SW480 (cell line): ENCODE measurements around the gene CD209.
"Not testable (repeated sequence)": the region's sequence is repeated elsewhere in the genome, so short reads cannot be mapped to it uniquely, and the experiment has no call there.

ENCODE experiments used
- DNase-seq: peaks from one replicate; pipeline ENCODE4 v3.0.0-alpha.2; 2016; ENCODE audit warnings: low spot score

Gene CD209, protein sequence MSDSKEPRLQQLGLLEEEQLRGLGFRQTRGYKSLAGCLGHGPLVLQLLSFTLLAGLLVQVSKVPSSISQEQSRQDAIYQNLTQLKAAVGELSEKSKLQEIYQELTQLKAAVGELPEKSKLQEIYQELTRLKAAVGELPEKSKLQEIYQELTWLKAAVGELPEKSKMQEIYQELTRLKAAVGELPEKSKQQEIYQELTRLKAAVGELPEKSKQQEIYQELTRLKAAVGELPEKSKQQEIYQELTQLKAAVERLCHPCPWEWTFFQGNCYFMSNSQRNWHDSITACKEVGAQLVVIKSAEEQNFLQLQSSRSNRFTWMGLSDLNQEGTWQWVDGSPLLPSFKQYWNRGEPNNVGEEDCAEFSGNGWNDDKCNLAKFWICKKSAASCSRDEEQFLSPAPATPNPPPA

DNA sequence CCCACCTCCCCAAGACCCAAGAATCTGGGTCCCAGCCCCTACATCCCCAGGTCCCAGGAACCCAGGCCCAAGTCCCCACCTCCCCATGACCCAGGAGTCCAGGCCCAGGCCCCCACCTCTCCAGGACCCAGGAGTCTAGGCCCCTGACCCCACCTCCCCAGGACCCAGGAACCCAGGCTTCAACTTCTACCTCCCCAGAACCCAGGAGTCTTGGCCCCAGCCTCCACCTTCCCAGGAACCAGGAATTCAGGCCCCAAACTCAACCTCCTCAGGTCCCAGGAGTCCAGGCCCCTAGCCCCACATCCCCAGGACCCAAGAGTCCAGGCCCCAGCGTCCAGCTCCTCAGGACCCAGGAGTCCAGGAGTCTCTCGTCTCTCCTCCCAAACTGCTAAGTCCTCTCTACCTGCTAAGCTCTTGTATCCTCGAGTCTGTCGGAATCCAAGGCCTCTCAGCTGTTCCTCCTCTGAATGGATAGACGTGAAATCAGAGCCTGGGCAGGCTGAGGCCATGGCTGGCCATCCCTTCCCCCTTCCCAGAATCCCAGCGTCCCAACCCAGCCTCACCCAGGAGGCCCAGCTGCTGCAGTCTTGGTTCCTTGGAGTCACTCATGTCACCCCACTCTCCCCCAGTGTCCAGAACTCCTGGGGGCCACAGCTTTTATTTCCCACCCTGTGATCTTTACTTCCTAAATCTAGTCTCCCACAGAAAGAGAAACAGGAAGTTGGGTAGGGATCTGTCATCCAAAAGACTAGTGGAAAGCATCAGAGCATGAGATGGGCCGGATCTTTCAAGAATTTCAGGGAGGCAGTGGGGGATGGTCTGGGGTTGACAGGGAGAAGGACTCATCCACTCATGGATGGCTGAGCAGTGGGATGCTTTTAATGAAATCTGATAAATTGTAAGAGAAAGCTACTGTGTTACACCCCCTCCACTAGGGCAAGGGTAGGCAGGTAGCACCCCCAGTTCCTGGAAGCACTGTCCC, at the start of gene CD209:
Gene CD209 (minus strand): TSS at position 632 of the 982 bp plus-strand sequence. CDS start 23 bp downstream, at position 609.
- DNase-seq: no peak

DNA sequence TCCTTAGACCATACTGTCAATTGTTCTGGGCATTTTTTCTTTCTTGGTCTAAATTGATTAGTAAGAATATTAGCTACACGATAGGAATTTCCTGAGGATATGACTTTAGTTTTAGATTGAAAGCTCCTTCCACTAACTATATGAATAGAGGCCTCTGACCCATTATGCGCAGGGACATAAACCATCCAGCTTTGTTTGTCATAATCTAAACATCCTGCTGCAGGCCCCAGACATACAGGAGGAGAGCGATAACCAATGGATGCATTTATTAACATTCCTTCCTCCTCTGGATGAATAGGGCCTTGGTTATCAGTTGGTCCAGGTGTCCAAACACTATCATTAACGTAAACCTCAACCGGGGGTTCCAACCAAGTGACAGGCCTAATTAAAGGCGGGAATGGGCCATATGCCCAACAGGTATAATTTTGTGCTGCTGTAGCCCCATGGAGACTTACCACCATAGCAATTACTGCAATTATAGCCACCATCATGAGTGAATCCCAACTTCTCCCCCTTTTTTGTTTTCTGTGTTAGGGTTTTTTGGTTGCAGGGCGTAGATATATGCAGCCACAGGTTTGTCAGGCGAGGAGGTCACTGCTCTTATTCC, 48.3 kb upstream of the CD209 start:
- no peak for DNase-seq

DNA sequence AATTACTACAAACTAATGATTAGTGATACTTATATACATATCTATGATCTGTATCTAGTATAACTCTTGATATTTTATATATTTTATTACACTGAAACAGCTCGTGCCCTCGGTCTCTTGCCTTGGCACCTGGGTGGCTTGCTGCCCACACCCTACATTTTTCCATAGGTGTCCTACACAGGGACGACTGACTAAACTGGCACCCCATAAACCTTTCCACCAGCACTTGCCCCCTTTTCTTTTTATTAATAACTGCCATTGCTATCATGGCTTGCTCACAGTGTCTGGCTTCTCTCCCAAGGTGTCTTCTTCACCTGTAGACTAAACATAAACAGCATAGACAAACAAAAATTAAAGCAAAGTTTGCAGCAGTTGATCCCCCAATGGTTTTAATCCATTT, 46.2 kb upstream of the CD209 start:
- no peak for DNase-seq

DNA sequence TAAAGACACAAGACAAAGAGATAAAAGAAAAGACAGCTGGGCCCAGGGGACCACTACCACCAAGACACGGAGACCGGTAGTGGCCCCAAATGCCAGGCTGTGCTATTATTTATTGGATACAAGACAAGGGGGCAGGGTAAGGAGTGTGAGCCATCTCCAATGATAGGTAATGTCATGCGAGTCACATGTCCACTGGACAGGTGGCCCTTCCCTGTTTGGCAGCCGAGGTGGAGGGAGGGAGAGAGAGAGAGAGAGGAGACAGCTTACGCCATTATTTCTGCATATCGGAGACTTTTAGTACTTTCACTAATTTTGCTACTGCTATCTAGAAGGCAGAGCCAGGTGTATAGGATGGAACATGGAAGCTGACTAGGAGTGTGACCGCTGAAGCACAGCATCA, 45.4 kb upstream of the CD209 start:
- not testable (repeated sequence) for DNase-seq

DNA sequence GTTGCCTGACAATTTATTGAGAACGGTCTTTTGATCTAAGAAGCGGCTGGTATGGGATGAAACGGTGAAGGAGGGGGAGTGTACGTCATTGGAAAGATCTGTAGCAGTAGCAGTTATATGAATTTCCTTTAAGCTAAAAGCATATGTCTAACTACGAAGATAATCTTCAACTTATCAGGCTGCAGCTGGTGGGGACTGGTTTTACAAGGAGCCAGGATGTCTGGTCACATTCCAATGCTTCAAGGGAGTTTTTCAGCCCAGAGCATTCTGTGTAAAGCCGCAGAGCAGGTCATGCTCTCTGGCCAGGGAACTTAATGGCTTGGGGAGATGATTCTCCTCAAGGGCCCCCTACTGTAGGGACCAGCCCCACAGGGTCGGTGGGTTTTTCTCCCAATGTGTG, 44.9 kb upstream of the CD209 start:
- no peak for DNase-seq

DNA sequence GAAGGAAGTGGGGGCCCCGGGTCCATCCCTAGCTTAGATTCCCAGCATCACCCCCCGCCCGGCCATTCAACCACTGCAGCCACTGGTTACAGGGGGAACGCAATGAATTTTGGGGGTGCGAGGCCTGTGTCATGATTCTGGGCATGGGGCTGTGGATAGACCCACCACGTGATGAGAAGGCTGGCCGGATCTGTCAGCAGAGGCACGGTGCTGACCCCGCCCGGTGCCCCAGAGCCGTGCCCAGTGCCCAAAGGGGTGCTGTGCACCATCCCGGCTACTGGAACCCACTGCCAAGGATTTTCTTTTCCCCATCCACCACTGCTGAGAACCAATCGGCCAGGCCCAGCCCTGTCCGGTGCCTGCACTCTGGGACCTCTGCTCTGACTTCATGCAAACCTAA, 43.1 kb upstream of the CD209 start:
- DNase-seq: no peak

DNA sequence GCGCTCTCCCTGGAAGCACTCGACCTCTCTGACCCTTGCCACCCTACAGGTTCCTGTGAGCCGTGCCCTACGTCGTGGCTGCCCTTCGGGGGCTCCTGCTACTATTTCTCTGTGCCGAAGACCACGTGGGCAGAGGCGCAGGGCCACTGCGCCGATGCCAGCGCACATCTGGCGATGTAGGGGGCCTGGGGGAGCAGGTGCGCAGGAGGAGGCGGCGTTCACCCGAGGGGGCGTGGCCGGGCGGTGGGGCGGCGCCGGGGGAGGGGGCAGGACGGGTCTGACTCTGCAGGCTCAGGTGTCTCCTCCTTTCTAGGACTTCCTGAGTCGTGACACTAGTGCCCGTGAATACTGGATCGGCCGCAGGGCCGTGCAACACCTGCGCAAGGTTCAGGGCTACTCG, 42.1 kb upstream of the CD209 start:
- no peak for DNase-seq

DNA sequence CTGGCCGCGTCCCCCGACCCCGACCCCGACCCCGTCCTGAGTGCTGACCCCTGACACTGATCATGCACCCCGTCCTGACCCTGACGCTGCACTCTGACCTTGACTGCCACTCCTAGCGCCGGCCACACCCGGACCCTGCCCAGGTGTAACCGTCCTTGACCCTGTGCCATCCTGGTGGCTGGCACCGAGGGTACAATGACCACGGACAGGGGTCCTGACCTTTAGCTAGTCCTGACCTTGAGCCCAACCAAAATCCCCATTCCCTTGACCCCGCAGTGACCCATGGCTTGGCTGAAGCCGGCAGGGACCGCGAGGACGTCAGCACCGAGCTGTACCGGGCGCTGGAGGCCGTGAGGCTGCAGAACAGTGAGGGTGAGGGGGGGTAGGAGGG, 41.6 kb upstream of the CD209 start:
- DNase-seq: no peak

DNA sequence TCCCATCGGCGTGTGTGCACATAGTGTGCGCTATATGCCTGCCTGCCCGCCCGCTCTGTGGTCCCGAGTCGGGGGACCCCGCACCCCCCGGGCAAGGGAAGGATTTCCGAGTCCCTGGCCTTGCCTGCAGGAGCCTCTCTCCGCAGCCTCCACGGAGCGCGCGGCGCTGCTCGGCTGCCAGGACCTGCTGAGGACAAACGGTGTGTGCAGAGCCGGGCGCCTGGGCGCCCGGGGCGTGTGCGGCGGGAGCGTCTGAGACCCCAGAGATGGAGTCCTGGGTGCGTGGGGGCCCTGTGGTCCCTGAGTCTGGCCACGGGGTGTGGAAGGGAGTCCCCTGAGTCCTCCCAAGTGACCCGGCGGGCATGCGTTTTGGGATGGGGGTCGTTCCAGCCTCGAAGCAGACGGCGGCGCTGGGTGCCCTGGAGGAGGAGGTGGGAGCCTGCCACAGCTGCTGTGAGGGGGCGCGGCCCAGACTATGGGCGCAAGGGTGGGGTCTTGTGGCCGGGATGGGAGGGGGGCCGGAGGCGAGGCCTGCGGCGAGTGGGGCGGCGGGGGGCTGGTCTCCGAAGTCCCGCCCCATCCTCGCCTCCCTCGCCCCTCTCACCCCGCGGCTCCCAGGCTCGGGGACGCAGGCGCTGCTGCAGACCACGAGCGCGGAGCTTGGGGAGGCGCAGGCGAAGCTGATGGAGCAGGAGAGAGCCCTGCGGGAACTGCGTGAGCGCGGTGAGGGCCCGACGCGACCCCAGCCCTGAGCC, 41.0 kb upstream of the CD209 start:
- DNase-seq: no peak

DNA sequence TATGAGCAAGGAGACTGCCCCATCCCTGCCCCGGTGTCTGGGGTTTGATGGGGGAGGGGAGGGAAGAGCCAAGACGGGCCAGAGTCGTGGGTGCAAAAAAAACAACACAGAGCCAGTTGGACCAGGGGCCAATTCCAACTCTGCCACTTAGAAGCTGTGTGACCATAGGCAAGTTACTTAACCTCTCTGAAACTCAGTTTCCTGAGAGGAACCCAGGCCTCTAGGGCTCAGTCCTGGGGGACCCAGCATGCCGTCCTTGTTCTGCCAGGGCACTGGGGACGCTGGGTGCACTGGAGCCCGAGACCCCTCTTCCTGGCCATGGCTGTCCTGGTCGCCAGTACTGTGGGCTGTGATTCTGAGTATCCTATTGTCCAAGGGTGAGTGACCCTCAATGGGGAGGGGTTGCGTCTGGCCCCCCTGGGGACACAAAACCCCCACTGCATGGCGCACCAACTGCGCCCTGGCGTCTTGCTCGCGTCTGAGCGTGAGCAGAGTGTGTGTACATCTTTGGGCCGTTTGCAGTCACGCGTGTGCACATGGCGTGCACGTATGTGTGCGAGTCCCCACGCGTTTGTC, 40.4 kb upstream of the CD209 start:
- DNase-seq: no peak

DNA sequence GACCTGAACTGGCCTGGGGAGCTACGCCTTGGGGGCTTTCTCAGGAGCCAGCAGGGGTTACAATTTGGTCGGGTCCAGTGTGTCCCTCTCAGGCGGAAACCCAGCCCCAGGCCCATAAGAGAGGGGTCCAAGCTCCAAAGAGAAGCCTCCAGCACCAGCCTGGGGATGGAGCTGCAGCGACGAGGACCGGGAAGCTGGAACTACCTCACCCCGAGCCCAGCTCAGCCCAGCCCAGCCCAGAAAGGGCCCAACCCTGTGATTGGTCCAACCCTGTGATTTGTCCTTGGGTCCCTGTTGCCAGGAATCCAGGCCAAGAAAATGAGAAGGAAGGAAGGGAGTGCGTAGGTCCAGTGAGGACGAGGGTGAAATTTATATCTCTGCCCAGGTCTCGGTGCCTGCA, 39.8 kb upstream of the CD209 start:
- no peak for DNase-seq

DNA sequence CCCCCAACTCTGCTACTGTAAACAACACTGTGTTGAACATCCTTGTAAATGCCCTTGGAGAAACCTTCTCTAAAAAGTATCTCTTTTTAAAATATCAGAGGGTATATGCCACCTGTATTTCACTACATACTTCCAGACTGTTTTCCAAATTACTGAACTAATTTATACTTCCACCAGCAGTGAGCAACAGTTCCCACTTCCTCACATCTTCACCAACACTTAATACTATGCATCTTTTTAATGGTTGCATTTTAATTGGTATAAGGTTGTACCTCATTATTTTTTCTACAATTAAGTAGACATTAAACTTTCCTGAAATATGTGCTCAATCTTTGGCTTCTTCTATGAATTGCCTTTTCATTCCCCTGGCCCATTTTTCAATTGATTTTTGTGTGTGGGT, 37.5 kb upstream of the CD209 start:
- no peak for DNase-seq

DNA sequence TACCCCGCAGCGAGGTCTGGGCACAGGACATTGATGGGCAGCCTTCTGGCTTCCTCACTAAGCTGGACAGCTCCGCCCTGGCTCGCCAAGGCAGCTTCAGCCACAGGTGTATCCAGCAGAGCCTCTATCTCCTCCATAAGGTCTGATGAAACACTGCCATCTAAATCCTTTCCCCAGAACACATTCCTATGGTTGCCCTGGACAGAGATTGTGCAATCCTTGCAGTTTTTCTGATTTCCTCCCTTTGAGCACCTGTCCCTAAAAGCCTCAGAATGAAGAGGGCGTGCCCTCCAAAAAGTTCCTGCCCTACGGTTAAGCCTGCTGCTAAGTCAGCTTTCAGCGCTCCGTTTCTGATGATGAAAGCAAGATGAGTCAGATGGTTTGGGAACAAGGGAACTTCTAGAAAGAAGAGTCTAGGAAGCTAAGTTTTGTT, 36.7 kb upstream of the CD209 start:
- peak; percentile 91 for DNase-seq

DNA sequence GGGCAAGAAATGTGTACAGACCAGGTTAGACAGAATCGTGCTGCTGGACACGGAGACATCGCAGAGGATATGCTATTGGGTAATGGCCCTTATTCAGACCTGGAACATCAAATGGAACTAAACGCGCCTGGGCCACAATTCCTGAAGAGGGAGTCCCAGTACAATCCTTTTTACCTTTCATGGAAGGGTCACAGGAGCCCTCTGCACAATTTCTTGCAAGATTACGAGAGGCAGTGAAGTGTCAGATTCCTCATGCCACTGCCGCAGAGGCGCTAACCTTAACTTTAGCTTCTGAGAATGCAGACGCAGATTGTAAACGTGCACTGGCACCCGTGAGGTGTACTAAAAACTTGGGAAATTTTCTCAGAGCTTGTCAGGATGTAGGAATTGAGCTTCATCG, 33.8 kb upstream of the CD209 start:
- no peak for DNase-seq

DNA sequence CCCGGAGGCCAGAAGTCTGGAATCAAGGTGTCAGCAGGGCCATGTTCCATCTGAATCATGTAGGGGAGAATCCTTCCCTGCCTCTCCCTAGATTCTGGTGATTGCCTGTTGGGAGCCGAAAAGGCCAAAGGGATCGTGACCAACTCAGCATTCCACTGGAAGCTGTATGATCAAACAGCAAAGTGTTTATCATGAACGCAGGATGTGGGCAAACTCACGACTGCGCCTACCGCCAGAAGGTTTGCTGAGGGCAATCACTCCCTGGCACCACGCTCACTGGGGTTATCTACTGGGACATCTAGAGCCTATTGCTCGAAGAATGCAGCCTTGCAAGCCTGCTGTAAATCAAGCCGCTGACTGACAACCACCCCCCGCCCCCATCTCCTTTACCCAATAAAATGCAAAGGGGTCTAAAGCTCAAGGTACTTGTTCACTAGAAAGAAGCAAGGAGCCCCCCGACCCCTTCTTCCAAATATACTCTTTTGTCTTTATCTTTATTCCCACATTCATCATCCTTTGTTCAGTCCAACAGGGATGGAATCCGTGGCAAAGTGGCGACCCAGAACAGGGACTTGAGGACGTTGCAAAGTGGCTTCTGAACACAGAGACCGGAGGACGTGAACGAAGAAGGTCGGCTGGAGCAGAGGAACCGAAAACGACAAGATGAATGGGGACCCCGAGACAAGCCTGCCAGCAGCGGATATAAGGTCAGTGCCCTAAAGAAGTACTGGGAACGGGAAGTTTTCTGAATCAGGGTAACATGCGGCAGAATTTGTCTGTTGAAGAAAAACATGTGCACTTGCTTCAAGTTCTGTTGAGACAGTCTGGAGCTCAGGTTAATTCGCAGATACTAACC, 32.5 kb upstream of the CD209 start:
- DNase-seq: no peak

DNA sequence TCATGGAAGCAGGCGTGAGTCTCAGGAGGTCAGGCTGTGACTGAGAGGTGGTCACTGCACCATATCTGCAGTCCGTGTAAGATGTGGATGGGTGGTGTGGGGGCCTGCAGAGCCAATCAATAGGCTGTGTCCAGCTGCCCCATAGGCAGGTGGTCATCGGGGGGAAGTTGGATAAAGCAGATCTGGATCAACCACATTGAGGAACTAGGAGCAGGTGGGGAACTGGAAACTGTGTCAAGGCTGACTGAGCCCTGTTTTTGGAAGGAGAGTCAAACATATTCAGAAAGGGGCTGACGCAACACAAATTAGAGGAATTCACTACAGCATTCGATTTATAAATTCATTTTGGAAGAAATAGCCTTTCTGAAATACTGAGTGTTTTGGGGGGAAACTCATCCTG, 30.7 kb upstream of the CD209 start:
- DNase-seq: no peak

DNA sequence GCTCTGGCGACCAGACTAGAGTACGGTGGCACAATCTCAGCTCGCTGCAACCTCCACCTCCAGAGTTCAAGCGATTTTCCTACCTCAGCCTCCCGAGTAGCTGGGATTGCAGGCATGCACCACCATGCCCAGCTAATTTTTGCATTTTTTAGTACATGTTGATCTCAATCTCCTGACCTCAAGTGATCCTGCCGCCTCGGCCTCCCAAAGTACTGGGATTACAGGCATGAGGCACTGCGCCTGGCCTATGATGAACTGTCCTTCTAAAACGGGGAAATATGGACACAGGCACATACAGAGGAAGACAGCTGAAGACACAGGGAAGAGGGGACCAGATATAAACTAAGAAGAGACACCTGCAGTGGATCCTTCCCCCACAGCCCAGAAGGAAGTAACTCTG, 28.4 kb upstream of the CD209 start:
- no peak for DNase-seq

DNA sequence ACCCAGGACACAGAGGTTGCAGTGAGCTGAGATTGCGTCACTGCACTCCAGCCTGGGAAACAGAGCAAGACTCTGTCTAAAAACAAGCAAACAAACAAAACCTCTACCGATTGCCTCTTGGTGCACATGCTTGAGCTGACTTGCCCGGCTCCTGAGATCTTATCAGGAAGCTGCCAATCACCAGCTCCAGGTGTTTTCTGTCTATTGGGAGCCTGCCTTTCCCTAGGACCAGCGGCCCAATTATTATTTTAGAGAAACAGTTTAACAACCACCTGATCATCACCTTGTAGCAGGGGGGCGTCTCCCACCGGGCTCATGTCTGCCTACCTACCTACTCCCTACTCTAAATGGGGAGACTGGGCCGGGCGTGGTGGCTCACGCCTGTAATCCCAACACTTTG, 26.5 kb upstream of the CD209 start:
- DNase-seq: no peak

DNA sequence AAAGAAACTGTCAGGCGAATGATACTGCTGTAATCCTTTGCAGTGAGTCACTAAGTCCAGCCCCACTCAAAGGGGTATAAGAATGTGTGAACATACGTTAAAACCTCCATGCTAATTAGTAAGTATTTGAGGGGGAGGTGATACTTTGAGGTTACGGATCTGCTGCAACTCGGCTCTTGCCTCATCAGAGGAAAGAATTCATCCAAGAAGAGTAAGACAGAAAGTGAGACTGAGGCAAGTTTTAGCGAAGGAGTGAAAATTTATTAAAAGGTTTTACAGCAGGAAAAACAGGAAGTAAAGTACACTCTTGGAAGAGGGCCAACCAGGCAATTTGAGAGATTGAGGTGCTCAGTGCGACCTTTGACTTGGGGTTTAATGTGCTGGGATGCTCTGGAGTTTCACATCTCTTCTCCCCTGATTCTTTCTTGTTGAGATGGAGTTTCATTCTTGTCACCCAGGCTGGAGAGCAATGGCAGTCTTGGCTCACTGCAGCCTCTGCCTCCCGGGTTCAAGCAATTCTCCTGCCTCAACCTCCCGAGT, 25.5 kb upstream of the CD209 start:
- peak; percentile 48 for DNase-seq

DNA sequence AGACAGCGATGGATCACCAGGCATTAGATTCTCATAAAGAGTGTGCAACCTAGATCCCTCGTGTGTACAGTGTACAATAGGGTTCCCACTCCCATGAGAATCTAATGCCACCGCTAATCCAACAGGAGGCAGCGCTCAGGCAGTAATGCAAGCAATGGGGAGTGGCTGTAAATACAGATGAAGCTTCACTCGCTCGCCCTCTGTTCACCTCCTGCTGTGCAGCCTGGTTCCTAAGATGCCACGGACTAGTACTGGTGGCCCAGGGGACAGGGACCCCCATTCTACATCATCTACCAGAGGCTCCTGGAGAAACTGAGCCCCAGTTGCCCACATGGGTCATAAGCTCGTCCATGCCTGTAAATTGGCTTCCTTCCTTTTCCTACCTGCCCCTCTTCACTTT, 23.7 kb upstream of the CD209 start:
- no peak for DNase-seq
